ENCODE measurements around the gene MBOAT7.
"Not testable (repeated sequence)": the region's sequence is repeated elsewhere in the genome, so short reads cannot be mapped to it uniquely, and the experiment has no call there.

Gene MBOAT7

DNA sequence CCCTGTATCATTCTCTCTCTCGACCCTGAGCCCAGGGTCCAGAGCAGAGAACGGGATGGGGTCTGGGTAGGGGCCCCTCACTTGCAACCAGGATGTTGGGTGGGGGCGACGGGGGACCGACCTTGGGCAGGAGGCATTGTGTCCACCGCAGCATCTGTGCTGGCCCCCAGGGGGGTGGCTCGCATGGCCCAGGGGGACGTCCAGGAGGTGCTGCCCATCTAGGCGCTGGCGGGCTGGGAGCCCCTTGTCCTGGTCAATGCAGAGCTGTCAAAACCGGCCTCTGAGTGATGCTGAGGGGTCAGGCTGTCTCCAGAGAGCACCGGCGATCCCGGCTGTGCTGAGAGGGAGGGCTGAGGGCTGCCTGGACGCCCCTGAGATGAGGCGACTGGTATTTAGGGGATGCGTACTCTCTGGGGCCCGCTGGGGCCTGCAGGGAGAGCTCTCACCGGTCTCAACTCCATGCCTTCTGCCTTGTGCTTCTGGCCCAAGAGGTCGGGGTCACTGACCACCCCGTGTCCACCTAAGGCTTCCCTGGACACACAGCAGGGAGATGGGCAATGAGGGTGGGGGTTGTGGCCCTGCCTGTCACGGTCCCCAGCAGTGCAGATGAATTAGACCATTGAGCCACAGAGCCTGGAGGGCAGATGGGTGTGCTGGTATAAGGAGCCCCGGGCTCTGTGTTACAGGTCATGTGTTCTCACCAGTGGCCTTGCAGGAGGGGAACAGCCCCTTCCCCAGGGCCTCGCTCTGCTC is 19.9 kb upstream of the MBOAT7 start:
- DNase-seq (ENCODE audit: low read depth) = no peak

DNA sequence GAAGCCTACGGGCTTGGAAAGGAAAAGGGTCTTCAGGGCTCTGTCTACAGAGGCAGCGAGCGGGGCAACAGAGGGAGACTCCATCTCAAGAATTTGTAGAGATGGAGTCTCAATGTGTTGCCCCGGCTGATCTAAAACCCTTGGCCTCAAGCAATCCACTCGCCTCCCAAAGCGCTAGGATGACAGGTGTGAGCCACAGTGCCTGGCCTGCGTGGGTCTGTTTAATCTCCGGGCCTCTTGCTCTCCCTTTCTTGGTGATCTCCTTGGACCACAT is 19.3 kb upstream of the MBOAT7 start:
- no peak for DNase-seq (ENCODE audit: low read depth)

DNA sequence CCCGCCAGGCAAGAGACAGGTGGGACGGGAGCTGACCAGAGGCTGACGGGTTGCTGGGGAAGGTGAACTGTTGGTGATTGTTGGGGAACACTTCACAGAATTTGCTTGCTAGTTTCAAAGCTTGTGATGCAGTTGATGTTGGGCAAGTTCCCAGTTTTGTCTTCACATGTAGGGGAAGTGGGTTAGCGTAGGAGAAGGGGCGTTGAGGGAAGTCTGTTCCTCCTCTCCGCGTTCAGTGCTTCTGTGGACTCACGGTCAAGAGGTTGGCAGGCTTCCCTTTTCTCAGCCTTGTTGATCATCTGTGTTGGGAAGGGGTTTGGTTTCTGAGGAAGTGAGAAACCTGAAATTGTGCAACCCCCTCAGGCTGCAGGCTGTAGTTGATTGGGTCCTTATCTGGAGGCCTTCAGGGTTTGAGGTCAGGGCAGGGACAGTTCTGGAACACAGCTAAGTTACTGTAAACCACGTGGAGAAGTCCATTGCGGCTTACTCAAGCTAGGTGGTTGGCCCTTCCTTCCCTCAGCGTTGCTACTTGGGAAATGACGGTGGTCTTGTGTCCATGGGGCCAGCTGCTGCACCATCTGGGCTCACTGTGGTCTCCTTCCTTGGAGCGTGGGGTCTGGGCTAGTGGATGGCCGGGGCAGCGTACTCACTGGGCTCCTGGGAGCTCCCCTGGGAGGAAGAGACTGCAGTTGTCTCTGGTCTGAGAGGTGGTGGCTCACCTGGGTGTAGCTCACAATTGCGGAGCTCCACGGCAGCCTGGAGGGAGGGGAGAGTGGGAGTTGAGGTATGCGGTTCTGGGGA is 18.8 kb upstream of the MBOAT7 start:
- no peak for DNase-seq (ENCODE audit: low read depth)

DNA sequence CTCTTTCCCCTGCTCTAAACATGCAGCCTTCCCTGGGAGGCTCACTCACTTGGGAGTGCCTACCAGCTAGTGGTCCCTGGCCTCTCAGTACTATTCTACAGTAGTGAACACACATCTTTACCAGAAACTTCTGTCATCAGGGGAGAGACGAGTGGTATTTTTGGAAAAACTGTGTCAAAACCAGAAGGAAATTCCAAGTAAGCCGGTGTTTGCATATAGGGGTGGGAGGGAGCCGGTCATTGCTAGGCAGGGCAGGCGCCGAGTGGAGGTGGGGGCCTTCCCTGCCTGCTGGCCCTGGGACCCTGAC is 18.2 kb upstream of the MBOAT7 start:
- no peak for DNase-seq (ENCODE audit: low read depth)

GRCh38 chr19:54207193-54207592 is 17.8 kb upstream of the MBOAT7 start:
- not testable (repeated sequence) for DNase-seq (ENCODE audit: low read depth)

DNA sequence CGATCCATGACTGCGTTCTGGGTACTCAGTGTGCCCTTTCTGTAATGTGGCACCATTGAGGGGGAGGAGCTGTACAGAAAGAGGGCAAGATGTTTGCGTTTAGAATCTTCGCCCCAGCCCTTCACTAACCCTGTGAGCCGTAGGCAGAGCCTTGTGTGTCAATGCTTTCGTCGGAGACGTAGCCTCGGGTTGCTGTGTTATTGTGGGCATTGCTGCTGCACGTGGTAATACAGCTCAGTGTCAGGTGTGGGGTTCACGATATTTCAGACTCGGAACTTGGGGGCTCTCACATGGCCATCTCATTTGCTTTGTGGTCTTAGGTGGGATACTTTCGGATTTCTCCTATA is 17.4 kb upstream of the MBOAT7 start:
- DNase-seq (ENCODE audit: low read depth) = no peak

DNA sequence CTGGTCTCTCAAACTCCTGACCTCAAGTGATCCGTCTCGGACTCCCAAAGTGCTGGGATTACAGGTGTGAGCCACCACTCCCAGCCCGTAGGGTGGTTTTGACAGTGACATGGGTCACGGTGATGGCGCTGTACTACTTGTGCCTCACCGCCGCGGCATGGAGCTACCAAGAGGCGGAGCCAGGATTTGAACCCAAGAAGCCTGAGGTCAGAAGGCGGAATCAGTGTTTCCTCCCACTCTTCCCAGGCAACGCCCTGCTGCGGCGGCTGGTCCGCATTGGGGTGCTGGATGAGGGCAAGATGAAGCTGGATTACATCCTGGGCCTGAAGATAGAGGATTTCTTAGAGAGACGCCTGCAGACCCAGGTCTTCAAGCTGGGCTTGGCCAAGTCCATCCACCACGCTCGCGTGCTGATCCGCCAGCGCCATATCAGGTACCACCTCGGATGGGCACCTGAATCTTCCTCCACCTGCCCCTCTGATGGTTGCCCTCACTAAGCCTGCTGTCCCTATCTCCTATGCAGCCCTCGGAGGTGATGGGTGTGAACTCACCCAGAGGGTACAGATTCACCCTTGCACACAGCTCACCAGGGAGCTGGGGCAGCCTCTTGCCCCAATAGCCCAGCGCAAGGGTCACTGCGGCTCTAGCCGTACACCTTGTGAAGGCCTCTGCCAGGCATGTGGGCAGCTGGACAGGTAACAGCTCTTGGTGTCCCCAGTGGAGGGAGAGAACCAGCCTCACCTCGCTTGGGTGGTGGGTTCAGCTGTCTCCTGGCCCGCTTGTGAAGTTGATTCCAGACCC is 16.9 kb upstream of the MBOAT7 start:
- DNase-seq (ENCODE audit: low read depth) = no peak

DNA sequence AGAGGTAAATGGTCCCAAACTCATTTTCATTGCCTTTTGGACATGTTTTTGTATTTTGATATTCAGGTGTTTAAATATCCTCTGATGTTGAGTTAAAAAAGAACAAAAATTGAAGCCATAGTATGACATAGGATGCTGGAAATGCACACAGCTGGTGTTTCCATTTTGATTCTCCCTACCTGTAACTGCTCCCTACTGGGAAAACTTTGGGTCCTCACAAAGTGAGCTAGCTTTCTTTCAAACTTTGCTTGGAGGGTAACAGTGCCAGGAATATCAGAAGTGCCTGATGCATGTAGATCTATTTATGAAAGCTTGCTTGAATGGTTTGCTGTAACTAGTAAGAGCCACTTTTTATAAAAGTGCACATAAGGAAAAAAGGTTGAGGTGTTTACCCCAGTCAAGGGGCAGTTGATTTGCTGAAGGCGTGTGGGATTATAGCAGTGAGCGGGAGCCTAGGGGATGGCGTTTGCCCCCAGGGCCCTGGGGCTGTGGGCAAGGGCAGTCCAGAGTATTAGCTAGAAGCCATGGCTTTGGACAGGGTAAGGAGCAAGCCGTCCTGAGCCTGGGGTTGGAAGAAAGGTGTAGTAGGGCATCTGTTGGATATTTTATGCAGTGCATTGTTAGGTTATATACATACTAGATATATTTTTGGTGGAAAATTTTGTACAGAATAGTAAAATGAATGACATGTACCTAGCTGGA is 15.5 kb upstream of the MBOAT7 start:
- DNase-seq (ENCODE audit: low read depth) = no peak

DNA sequence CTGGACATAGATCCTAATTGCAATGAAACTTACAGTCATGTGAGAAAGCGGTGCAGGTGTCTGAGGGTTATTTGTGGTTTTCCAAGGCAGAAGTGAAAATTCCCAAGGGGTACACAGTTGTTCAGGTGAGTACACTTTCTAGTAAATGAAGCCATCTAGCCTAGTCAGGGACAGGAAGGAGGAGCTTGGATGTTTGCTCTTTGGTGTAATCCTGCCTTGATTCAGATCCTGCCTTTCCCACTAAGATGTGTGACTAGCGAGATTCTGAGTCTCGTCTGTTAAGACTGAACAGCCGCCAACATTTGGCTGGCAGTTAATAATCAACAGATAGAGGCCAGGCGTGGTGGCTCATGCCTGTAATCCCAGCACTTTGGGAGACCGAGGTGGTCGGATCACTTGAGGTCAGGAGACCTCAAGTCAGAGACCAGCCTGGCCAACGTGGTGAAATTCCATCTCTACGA is 13.8 kb upstream of the MBOAT7 start:
- no peak for DNase-seq (ENCODE audit: low read depth)

GRCh38 chr19:54201980-54202379 is 12.6 kb upstream of the MBOAT7 start:
- DNase-seq (ENCODE audit: low read depth) = no peak

DNA sequence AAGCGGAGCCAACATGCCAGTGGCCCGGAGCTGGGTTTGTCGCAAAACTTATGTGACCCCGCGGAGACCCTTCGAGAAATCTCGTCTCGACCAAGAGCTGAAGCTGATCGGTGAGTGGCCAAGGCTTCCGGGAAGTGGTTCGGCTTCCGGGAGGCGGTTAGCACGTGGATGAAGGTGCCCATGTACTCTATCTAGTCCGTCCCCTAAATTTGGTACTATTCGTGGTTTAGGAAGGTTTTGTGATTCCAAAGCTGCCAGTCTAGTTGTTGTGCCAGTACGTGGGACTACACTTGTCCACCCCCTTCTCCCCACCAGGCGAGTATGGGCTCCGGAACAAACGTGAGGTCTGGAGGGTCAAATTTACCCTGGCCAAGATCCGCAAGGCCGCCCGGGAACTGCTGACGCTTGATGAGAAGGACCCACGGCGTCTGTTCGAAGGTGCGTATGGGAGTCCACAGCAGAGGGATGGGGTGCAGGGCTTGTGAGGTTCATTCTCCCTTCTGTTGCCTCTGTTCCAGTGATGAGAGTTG is 11.9 kb upstream of the MBOAT7 start:
- DNase-seq (ENCODE audit: low read depth) = no peak

- DNase-seq (ENCODE audit: low read depth) = no peak
Observed at GRCh38 chr19:54199401-54199800, 10.0 kb upstream of the MBOAT7 start.

DNA sequence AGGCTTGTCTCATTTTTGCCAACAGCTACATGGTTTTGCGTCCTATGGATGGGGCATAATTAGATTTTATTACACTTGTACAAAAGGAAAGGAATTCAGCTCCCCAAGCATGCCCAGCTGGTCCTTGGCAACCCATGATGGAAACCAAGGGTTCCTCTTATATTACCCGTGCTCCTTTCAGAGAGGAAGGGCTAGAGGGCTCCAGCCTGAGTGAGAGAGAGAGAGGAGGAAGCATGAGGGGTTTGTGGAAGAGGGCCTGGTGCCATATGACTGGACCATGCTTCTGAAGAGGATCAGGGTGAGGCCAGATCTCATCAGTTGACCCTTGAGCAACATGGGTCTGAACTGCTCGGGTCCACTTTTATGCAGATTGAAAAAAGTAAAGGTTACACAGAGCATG is 7.7 kb upstream of the MBOAT7 start:
- DNase-seq (ENCODE audit: low read depth) = no peak

GRCh38 chr19:54196536-54196935 is 7.2 kb upstream of the MBOAT7 start:
- DNase-seq (ENCODE audit: low read depth) = no peak

DNA sequence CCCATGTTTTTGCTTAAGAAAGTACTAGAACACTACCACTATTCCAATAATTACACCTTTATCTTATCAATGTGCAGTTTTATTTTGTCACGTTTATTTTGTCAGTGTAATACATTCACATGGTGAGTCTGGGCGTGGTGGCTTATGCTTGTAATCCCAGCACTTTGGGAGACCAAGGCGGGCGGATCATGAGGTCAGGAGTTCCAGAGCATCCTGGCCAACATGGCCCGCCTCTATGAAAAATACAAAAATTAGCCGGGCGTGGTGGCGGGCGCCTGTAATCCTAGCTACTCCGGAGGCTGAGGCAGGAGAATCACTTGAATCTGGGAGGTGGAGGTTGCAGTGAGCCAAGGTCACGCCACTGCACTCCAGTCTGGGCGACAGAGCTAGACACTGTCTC is 5.1 kb upstream of the MBOAT7 start:
- DNase-seq (ENCODE audit: low read depth) = not testable (repeated sequence)

GRCh38 chr19:54193011-54193410 is 3.6 kb upstream of the MBOAT7 start:
- DNase-seq (ENCODE audit: low read depth) = no peak

GRCh38 chr19:54191811-54192453 is 2.6 kb upstream of the MBOAT7 start:
- DNase-seq (ENCODE audit: low read depth) = no peak

- peak; percentile 75 for DNase-seq (ENCODE audit: low read depth)
Observed at GRCh38 chr19:54191011-54191810, 1.8 kb upstream of the MBOAT7 start, which contains the start of gene TSEN34. Gene TSEN34, plus strand, starts transcription at chr19:54191308. Its CDS starts 57 bp downstream, at chr19:54191365.

- DNase-seq (ENCODE audit: low read depth) = peak; percentile 97
Observed at GRCh38 chr19:54190503-54191010, 1.2 kb upstream of the MBOAT7 start.

- DNase-seq (ENCODE audit: low read depth) = peak; percentile 97
Observed at GRCh38 chr19:54189735-54190502, 539 bp upstream of the MBOAT7 start.
